GM23338 (cell line): ENCODE results near the gene SPATA13.

Experiments used
- TF ChIP-seq, protein P1 (sequence below), 2 experiments: fragments of 200-600 bp in 1 of 2; sonication (generic) in 1 of 2; conservative IDR thresholded peaks; 2 replicates each; pipeline versions ENCODE4 v1.5.1 to v1.6.1; 2016 to 2017; ENCODE audit warnings: antibody characterized with exemption in 2 of 2, low read depth in 2 of 2, mild to moderate bottlenecking in 2 of 2, moderate library complexity in 1 of 2
- TF ChIP-seq, protein P2 (sequence below): IDR thresholded peaks from one replicate; pipeline ENCODE4 v1.6.1; 2018; ENCODE audit warnings: antibody characterized with exemption; ENCODE audit not compliant: unreplicated experiment

DNA sequence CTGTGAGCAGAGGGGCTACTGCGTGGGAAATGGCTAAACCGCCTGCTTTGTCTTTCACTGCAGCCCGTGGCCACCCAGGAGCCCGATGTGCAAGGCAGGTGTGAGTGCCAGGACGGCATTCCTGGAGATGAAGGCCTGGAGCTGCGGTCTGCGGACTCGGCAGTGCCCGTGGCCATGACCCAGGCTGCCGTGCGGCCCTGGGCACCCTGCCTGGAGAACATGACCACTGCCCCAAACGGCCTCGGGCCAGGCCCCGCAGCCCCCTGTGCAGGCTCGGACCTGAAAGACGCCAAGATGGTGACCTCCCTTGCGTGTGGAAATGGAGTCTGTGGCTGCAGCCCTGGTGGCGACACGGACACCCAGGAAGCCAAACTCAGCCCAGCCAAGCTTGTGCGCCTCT is 62.2 kb downstream of the SPATA13 start:
- TF ChIP-seq, protein P1, sequence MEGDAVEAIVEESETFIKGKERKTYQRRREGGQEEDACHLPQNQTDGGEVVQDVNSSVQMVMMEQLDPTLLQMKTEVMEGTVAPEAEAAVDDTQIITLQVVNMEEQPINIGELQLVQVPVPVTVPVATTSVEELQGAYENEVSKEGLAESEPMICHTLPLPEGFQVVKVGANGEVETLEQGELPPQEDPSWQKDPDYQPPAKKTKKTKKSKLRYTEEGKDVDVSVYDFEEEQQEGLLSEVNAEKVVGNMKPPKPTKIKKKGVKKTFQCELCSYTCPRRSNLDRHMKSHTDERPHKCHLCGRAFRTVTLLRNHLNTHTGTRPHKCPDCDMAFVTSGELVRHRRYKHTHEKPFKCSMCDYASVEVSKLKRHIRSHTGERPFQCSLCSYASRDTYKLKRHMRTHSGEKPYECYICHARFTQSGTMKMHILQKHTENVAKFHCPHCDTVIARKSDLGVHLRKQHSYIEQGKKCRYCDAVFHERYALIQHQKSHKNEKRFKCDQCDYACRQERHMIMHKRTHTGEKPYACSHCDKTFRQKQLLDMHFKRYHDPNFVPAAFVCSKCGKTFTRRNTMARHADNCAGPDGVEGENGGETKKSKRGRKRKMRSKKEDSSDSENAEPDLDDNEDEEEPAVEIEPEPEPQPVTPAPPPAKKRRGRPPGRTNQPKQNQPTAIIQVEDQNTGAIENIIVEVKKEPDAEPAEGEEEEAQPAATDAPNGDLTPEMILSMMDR (conservative IDR thresholded peaks at IDR 0.05; ENCODE audit: low read depth in 2 of 2): no peak
- TF ChIP-seq, protein P2, sequence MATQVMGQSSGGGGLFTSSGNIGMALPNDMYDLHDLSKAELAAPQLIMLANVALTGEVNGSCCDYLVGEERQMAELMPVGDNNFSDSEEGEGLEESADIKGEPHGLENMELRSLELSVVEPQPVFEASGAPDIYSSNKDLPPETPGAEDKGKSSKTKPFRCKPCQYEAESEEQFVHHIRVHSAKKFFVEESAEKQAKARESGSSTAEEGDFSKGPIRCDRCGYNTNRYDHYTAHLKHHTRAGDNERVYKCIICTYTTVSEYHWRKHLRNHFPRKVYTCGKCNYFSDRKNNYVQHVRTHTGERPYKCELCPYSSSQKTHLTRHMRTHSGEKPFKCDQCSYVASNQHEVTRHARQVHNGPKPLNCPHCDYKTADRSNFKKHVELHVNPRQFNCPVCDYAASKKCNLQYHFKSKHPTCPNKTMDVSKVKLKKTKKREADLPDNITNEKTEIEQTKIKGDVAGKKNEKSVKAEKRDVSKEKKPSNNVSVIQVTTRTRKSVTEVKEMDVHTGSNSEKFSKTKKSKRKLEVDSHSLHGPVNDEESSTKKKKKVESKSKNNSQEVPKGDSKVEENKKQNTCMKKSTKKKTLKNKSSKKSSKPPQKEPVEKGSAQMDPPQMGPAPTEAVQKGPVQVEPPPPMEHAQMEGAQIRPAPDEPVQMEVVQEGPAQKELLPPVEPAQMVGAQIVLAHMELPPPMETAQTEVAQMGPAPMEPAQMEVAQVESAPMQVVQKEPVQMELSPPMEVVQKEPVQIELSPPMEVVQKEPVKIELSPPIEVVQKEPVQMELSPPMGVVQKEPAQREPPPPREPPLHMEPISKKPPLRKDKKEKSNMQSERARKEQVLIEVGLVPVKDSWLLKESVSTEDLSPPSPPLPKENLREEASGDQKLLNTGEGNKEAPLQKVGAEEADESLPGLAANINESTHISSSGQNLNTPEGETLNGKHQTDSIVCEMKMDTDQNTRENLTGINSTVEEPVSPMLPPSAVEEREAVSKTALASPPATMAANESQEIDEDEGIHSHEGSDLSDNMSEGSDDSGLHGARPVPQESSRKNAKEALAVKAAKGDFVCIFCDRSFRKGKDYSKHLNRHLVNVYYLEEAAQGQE: no peak
